Measurements from ENCODE around the gene SLC4A5. TPM values are rescaled to one million over a fixed set of nuclear protein-coding genes. Genes with fewer than 3 reads are reported as not detected.

Gene SLC4A5
- total and polyA plus RNA-seq, 2 of the 8 experiments (the other 6 are each of a cell fraction or from before 2014, with no cell fraction given): 0.42 to 0.52 TPM

GRCh38 chr2:74391580-74392448, 48.6 kb upstream of the SLC4A5 start (continued):
- TF ChIP-seq SAP30 (IDR thresholded peaks at IDR 0.05; ENCODE audit: insufficient read depth, insufficient replicate concordance, low read length) (no peak), EGR1 (IDR thresholded peaks at IDR 0.05; ENCODE audit: borderline replicate concordance, low read depth, low read length) (no peak), CEBPB (IDR thresholded peaks at IDR 0.05; ENCODE audit: low read depth, low read length) (no peak), KDM4A (IDR thresholded peaks at IDR 0.05; ENCODE audit: low read depth, low read length, severe bottlenecking) (peak; percentile 29)

Data from H1 (cell line).